ENCODE measurements around the gene SRI.
A peak's percentile ranks its signal among the peaks of the same experiment; 100 is the strongest.
"Not testable (repeated sequence)": the region's sequence is repeated elsewhere in the genome, so short reads cannot be mapped to it uniquely, and the experiment has no call there.

The SRI gene

GRCh38 chr7:88219781-88220747, at the start of gene SRI:
Gene SRI, minus strand, starts transcription at chr7:88220038. Its CDS starts 12 bp downstream, at chr7:88220026.
- DNase-seq, result peak; percentile 97

- DNase-seq, result no peak
Observed at GRCh38 chr7:88269586-88269985, 49.7 kb upstream of the SRI start.

GRCh38 chr7:88268858-88269257, 49.0 kb upstream of the SRI start:
- DNase-seq, result no peak

- DNase-seq, result no peak
Observed at GRCh38 chr7:88268051-88268450, 48.2 kb upstream of the SRI start.

- no peak for DNase-seq
Observed at GRCh38 chr7:88267421-88267820, 47.6 kb upstream of the SRI start.

GRCh38 chr7:88264987-88265386, 45.1 kb upstream of the SRI start:
- DNase-seq, result not testable (repeated sequence)

- no peak for DNase-seq
Observed at GRCh38 chr7:88262562-88262961, 42.7 kb upstream of the SRI start.

GRCh38 chr7:88260719-88261118, 40.9 kb upstream of the SRI start:
- DNase-seq, result no peak

- DNase-seq, result no peak
Observed at GRCh38 chr7:88259656-88260380, 40.0 kb upstream of the SRI start.

GRCh38 chr7:88258296-88258695, 38.5 kb upstream of the SRI start:
- not testable (repeated sequence) for DNase-seq

GRCh38 chr7:88256906-88257305, 37.1 kb upstream of the SRI start:
- no peak for DNase-seq

GRCh38 chr7:88254721-88255424, 35.0 kb upstream of the SRI start:
- no peak for DNase-seq

GRCh38 chr7:88253640-88254039, 33.8 kb upstream of the SRI start:
- DNase-seq, result no peak

GRCh38 chr7:88244258-88244657, 24.4 kb upstream of the SRI start:
- DNase-seq, result no peak

GRCh38 chr7:88243345-88243909, 23.6 kb upstream of the SRI start:
- DNase-seq, result no peak

GRCh38 chr7:88239852-88240251, 20.0 kb upstream of the SRI start:
- no peak for DNase-seq

- DNase-seq, result no peak
Observed at GRCh38 chr7:88233828-88234227, 14.0 kb upstream of the SRI start.

- no peak for DNase-seq
Observed at GRCh38 chr7:88230646-88231045, 10.8 kb upstream of the SRI start.

GRCh38 chr7:88229302-88229995, 9.6 kb upstream of the SRI start:
- DNase-seq, result no peak

- no peak for DNase-seq
Observed at GRCh38 chr7:88226886-88227516, 7.2 kb upstream of the SRI start.

GRCh38 chr7:88226201-88226600, 6.4 kb upstream of the SRI start:
- no peak for DNase-seq

Data from activated effector memory CD4-positive, alpha-beta T cell treated with anti-CD3 and anti-CD28 coated beads, Interleukin-2, amount 50 U/mL, for 16 hours (primary cell).